ENCODE results near the gene GOLGA8T.
"Not testable (repeated sequence)": the region's sequence is repeated elsewhere in the genome, so short reads cannot be mapped to it uniquely, and the experiment has no call there.

GOLGA8T gene

DNA sequence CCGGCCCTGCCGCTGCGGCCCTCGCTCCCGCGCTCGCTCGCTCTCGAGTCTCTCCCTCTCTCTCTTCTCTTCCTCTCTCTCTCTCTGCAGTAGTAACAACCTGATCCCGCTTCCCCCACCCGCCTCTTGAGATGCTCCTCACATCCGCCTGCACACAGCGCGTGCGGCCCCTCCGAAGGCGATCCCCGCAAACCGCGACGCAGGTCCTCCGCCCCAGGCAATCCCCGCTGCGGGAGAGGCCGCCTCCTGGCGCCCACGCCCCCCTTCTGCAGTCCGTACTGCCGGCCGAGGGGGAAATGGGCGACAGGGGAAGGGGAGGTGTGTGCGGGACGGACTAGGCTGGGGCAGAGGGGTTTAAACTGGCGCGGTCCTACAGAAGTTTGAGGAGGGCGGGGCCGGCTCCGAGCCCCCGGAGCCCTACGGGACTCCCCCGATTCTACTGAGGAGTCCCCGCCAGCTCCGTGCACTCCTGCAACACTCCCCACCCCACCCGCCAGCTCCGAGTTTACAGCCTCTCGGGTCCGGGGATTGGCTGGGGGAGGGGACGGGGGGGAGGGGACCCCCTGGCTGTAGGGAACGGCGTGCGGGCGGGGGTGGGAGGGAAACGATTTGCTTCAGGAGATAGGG lies 57.4 kb downstream of the GOLGA8T start:
- DNase-seq: not testable (repeated sequence)

- not testable (repeated sequence) for DNase-seq
Observed at GRCh38 chr15:30192892-30193291, 58.0 kb downstream of the GOLGA8T start.
